A673 (cell line): ENCODE results near the gene DNHD1. TPM values are rescaled to one million over a fixed set of nuclear protein-coding genes. Genes with fewer than 3 reads are reported as not detected.

ENCODE experiments used
- BruUV-seq: library from RNA; stranded (reverse); fragments of 400-500 nt; replicated peaks from 2 replicates; lab custom pipeline; 2021; lab: Mats Ljungman, UMichigan
- CTCF ChIA-PET: fragments of 300-600 bp; sonication (Branson Sonifier 250); formaldehyde crosslinking; loops from one replicate; lab custom pipeline; 2022; ENCODE audit warnings: antibody characterized with exemption; lab: Charles Lee
- POLR2A ChIA-PET: fragments of 300-600 bp; sonication (Branson Sonifier 250); formaldehyde crosslinking; loops from one replicate; lab custom pipeline; 2022; ENCODE audit warnings: antibody characterized with exemption; ENCODE audit not compliant: low non-redundant PET; lab: Charles Lee
- DNase-seq: peaks from one replicate; pipeline ENCODE4 v3.0.0-alpha.2; 2015; ENCODE audit warnings: low spot score
- H3K27ac ChIP-seq: fragments of 200-600 bp; sonication (generic); 2 replicates; pipeline ENCODE4 v1.5.1; 2016; ENCODE audit warnings: mixed run types, low read depth, mild to moderate bottlenecking, mixed read lengths, antibody characterized with exemption, low read length; ENCODE audit not compliant: poor library complexity, severe bottlenecking
- H3K27me3 ChIP-seq: fragments of 200-600 bp; sonication (generic); replicated peaks from 2 replicates; pipeline ENCODE4 v1.6.1; 2017; ENCODE audit warnings: mixed run types, low read depth, mild to moderate bottlenecking, mixed read lengths, antibody characterized with exemption, low read length; ENCODE audit not compliant: insufficient read depth, poor library complexity
- H3K36me3 ChIP-seq: fragments of 200-600 bp; sonication (generic); 2 replicates; pipeline ENCODE4 v1.6.1; 2016; ENCODE audit warnings: mixed run types, mild to moderate bottlenecking, mixed read lengths, antibody characterized with exemption, low read length; ENCODE audit not compliant: insufficient read depth, poor library complexity, severe bottlenecking
- H3K4me1 ChIP-seq: fragments of 200-600 bp; sonication (generic); 2 replicates; pipeline ENCODE4 v1.6.1; 2017; ENCODE audit warnings: mixed run types, mild to moderate bottlenecking, mixed read lengths, antibody characterized with exemption, low read length; ENCODE audit not compliant: insufficient read depth, poor library complexity, severe bottlenecking
- H3K4me3 ChIP-seq: fragments of 200-600 bp; sonication (generic); 2 replicates; pipeline ENCODE4 v1.5.1; 2016; ENCODE audit warnings: low read depth, mixed run types, mild to moderate bottlenecking, mixed read lengths, low read length; ENCODE audit not compliant: poor library complexity, severe bottlenecking
- H3K9me3 ChIP-seq: fragments of 200-600 bp; sonication (generic); 2 replicates; pipeline ENCODE4 v1.6.1; 2016; ENCODE audit warnings: mixed run types, low read depth, mild to moderate bottlenecking, mixed read lengths, antibody characterized with exemption, low read length; ENCODE audit not compliant: poor library complexity, severe bottlenecking
- CTCF ChIP-seq: fragments of 300-800, 200-600 bp; sonication (generic); conservative IDR thresholded peaks from 2 replicates; pipeline ENCODE4 v1.5.1; 2017; ENCODE audit warnings: low read depth, mild to moderate bottlenecking, antibody characterized with exemption, low read length, moderate library complexity, mixed read lengths
- EZH2 ChIP-seq: fragments of 200-600 bp; sonication (generic); IDR thresholded peaks from 2 replicates; pipeline ENCODE4 v1.6.1; 2017; ENCODE audit warnings: borderline replicate concordance, low read depth, mild to moderate bottlenecking, mixed read lengths, antibody characterized with exemption, low read length; ENCODE audit not compliant: poor library complexity, severe bottlenecking
- intact Hi-C: fragments of 100-400 bp; cut with micrococcal nuclease; formaldehyde crosslinking; loops from one replicate; pipeline ENCODE4 v1.10.0; 2022; ENCODE audit not compliant: unreplicated experiment
- total RNA-seq: library from RNA; stranded (reverse); gene quantifications from 2 replicates; pipeline ENCODE4 v1.2.3, GENCODE V29; 2021

DNHD1 gene
- total RNA-seq, 1 experiment from 2014 or later = 20.1 TPM

DNA sequence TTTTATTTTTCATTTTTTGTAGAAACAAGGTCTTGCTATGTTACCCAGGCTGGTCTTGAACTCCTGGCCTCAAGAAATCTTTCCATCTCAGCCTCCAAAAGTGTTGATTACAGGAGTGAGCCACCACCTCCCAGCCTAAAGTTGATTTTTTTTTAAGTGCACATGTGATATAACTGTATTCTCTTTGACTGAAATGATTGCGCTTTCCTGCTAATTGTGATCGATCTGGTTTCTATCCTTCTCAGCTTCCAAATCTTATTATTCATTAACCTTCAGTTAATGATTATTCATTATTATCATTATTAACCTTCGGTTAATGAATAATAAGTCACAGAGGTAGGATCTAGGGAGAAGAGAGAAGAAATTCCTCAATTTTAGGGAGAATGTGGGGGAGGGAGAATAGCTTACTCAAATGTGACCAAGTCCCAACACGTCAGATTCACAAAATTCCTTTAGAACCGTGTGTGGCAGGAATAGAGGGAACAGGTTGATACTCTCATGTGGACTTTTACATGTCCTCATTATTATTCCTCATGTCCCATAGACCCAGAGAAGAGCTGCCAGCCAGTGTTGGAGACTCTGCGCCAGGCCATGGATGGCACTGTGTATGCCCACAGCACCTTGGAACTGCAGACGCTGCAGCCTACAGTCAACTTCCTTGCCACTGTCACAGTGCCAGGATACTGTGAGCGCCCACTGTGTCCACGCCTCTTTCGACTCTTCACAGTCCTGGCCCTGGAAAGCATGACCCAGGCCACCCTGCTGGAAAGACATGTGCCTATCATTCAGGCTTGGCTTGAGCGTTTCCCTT, 59.3 kb downstream of the DNHD1 start:
- no TSS peak for BruUV-seq
- no peaks in the 10 kb centered on the region for H3K27me3 ChIP-seq
- no peaks in the 10 kb centered on the region for H3K4me1 ChIP-seq
- no peak for DNase-seq
- intact Hi-C loops = no loop called here
- CTCF ChIA-PET = interaction anchor here (0.5 kb wide), 1 partner anchor 296 kb away, joined by 3 read pairs; no protein-coding TSS in a partner anchor
- no peak overlapping the region for H3K4me3 ChIP-seq
- H3K36me3 ChIP-seq = no peaks in the 10 kb centered on the region
- no peaks in the 10 kb centered on the region for H3K9me3 ChIP-seq
- POLR2A ChIA-PET = no interaction called here
- TF ChIP-seq CTCF = no peak
- H3K27ac ChIP-seq = no peak overlapping the region

DNA sequence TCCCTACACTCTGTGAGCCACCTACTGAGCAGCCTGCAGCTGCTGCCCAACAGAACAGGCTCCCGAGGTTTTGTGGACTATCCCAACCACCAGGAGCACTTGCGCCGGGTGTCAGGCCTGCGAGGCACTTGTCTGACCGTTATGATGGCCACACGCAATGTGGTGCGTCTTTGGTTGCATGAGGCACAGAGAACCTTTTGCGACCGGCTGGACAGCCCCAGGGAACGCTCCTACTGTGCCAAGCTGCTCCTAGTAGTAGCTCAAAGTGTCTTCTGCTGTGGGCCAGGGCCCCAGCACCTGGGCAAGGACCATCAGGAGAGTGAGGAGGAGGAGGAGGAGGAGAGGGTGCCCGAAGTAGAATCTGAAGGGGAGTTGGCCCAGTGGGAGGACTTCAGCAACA, 60.0 kb downstream of the DNHD1 start:
- no peaks in the 10 kb centered on the region for H3K36me3 ChIP-seq
- no peaks in the 10 kb centered on the region for H3K27me3 ChIP-seq
- H3K27ac ChIP-seq = no peak overlapping the region
- POLR2A ChIA-PET = no interaction called here
- BruUV-seq = no TSS peak
- no peak for DNase-seq
- CTCF ChIA-PET = no interaction called here
- no peak overlapping the region for H3K4me3 ChIP-seq
- no peaks in the 10 kb centered on the region for H3K4me1 ChIP-seq
- H3K9me3 ChIP-seq = no peaks in the 10 kb centered on the region
- TF ChIP-seq CTCF (no peak), EZH2 (no peak)
- intact Hi-C loops = no loop called here

DNA sequence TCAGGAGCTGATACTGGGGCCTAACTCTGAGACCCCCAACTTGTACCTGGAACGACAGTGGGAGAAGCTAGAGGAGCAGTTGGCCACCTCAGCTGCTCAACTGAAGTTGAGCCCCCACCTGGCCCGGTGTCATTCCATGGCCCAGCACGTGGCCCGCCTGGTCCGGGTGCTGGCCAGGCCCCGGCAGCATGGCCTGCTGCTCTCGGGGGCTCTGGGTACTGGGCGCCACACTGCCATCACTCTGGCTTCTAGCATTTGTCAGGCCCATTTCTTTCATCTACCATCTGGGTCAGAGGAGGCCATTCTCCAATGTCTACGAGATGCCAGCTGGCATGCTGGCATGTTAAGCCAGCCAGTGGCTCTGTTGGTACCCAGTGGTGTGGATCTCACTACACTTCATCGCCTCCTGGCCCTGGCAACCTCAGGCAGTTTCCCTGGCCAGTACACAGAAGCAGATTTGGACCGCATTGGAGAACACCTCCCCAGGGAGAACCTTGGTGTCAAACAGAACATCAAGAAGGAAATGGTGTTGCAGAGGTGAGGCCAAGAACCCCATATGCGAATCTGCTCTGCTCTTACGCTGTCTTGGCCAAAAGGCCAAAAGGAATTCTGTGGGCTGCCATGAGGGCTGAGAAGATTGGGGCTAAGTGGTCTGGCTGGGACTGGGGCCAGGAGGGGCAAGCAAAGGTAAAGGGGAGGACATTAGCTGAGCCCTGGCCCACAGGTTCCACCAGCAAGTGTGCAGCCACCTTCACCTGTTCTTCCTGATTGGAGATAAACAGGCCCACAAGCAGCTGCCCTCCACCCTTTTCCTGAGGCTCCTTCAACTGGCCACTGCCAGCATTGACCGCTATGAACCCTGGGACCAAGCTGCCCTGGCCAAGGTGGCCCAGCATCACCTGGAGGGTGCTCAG, 60.9 kb downstream of the DNHD1 start:
- no peaks in the 10 kb centered on the region for H3K36me3 ChIP-seq
- ChIA-PET CTCF (no interaction called here), POLR2A (no interaction called here)
- H3K27ac ChIP-seq = no peak overlapping the region
- H3K27me3 ChIP-seq = no peaks in the 10 kb centered on the region
- no peak for DNase-seq
- no peak for TF ChIP-seq CTCF
- TF ChIP-seq EZH2 = no peak
- no peaks in the 10 kb centered on the region for H3K4me1 ChIP-seq
- H3K4me3 ChIP-seq = no peak overlapping the region
- H3K9me3 ChIP-seq = no peaks in the 10 kb centered on the region
- intact Hi-C loops = no loop called here
- no TSS peak for BruUV-seq
